GM10266 (cell line): Measurements from ENCODE around the gene NR0B2.

Experiments
- DNase-seq: peaks from one replicate; pipeline ENCODE4 v3.0.0; 2012; ENCODE audit errors: extremely low spot score
- TF ChIP-seq, protein P1 (sequence below): IDR thresholded peaks from 2 replicates; pipeline ENCODE4 v1.5.1; 2012; ENCODE audit warnings: mild to moderate bottlenecking, low read depth; ENCODE audit not compliant: control insufficient read depth, insufficient read depth; ENCODE audit errors: missing control alignments

The NR0B2 gene

DNA sequence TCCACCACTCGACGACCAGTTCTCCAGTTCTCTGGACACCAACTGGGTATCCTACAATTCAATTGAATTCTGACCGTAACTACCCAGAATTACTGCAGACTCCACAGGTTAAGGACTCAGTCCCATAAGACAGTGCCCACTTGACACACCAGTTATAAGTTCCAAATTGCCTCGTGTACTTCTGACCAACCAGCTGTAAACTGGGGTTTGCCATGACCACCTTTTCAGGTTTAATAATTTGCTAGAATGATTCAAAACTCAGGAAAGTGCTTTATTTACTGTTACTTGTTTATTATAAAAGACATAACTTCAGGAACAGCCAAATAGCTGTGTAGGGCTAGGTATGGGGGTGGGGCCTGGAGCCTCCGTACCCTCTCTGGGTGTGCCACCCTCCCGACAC lies 23.0 kb upstream of the NR0B2 start:
- DNase-seq: no peak
- TF ChIP-seq, protein P1, sequence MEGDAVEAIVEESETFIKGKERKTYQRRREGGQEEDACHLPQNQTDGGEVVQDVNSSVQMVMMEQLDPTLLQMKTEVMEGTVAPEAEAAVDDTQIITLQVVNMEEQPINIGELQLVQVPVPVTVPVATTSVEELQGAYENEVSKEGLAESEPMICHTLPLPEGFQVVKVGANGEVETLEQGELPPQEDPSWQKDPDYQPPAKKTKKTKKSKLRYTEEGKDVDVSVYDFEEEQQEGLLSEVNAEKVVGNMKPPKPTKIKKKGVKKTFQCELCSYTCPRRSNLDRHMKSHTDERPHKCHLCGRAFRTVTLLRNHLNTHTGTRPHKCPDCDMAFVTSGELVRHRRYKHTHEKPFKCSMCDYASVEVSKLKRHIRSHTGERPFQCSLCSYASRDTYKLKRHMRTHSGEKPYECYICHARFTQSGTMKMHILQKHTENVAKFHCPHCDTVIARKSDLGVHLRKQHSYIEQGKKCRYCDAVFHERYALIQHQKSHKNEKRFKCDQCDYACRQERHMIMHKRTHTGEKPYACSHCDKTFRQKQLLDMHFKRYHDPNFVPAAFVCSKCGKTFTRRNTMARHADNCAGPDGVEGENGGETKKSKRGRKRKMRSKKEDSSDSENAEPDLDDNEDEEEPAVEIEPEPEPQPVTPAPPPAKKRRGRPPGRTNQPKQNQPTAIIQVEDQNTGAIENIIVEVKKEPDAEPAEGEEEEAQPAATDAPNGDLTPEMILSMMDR: no peak

DNA sequence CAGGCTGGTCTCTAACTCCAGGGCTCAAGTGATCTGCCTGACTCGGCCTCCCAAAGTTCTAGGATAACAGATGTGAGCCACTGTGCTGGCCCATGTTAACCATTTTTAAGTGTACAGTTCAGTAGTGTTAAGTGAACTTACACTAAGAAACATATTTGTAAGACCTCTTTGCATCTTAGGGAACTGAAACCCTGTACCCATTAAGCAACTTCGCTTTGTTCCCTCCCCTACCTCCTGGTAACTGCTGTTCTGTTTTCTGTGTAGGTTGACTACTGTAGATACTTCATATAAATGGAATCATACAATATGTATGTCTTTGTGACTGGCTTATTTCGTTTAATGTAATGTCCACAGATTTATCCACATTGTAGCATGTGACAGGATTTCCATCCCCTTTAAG lies 18.8 kb upstream of the NR0B2 start:
- DNase-seq: peak; percentile 58
- TF ChIP-seq, protein P1: no peak

DNA sequence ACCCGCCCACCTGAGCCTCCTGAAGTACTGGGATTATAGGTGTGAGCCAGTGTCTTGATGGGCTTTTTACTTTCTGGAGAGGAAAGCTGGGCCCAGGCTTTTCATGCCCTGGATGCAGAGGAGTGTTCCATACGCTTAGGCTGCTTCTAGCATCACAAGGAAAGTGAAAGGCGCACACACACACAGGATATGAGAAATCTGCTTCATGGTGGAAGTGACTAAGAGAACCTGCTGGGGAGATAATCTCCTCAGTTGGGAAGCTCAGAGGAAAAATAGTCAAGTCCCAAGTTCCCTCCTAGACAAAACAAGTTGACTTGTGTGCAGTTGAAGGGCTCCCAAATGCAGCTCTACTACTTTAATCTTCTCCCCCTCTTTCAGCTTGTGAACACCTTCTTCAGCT lies 9.9 kb upstream of the NR0B2 start:
- DNase-seq: no peak

DNA sequence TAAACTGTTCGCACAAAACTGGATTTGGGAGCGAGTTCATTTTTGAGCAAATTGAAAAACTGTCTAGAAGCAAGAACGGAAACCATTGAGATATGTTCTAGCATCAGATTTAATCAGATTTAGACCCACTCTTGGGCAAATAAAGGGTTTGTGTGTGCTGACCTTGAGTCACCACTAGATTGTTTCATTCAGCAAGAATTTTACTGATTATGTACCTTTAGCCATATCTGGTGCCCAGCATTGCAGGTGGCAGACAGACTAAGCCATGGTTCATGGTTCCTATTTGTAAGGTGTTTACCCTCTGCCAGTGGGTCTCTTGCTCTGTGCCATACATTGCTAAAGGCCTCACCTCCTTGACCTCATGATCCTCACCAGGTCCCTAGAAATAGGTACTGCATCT lies 9.1 kb upstream of the NR0B2 start:
- TF ChIP-seq, protein P1: no peak
- DNase-seq: no peak

More for the DNA sequence above, 9.9 kb upstream of the NR0B2 start:
- TF ChIP-seq, protein P1: no peak

DNA sequence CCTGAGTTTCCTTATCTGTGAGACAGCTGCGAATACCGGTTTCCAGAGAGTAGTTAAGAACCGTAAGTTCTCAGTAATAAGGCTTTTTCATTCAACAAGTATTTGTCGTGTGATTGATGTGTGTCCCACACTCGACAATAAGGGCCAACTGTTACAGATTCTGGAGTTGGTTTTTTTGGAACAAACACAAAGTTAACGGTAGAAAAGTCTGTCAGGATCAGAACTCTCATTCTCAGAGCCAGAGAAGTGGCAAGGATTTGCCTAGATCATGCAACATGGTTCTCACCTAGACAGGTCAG lies 8.6 kb upstream of the NR0B2 start:
- no peak for DNase-seq
- TF ChIP-seq, protein P1: no peak

DNA sequence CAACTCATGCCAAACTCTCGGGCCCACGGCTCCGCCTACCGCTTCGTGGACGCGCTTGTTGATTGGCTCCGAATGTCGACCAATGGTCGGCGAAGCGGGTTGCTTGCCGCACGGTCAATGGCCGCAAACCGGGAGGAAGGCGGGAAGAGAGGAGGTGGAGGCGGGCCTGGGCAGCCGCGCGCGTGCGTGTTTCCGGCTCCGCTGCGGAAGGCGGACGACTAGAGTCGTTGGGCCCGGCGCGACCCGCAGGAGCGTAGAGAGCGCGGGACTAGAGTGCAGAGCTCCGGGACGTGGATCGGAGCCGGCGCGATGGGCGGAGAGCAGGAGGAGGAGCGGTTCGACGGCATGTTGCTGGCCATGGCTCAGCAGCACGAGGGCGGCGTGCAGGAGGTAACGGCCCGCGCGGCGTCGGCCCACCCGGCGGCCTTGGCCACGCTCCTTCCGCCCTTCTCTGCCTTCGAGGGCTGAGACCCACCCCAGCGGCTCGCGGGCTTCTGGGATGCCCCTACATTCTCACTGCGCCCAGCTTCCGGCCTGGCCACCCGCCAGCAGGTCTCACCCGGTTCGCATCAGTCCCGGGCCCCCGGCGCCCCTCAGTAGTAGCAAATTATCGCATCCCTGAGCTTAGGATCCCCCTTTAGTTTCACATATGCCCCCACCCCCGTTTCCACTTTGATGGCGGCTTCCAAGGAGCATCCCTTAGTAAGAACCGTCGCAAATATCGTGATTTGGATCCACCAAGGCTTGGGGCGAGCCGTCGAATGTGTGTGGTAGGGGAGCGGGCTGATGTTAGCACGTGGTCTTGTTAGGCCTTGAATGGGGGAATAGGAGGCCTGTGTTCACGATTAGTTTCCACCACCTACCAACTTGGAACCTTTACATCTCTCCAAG lies 8.0 kb upstream of the NR0B2 start, which contains the start of gene NUDC:
Gene NUDC, plus strand, starts transcription at position 204 of the 891 bp plus-strand sequence. Its CDS starts 106 bp downstream, at position 310.
- TF ChIP-seq, protein P1: no peak
- DNase-seq: peak; percentile 96

DNA sequence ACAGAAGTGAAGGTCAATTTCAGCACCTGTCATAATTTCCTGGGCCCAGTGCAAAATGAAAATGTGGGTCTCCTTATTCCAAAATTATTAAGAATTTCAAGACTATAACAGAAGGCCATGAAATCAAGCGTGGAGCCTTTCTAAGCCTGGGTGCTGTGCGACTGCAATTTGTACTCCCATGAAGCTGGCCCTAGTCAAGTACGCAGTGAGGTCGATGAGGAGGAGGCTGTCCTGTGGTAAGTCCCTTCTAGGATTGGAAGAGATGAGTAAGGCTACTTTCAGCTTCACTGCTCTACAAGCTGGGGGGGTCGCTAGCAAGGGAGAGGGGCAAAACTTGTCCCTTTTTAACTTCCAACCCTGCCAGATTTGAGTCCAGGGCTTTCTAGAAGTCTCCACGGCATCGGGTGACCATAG lies 7.4 kb upstream of the NR0B2 start:
- no peak for DNase-seq
- TF ChIP-seq, protein P1: no peak
